Measurements from ENCODE around the gene ATP5PO. TPM values are rescaled to one million over a fixed set of nuclear protein-coding genes. Genes with fewer than 3 reads are reported as not detected.

The ATP5PO gene
- total and polyA plus RNA-seq, 2 of the 13 experiments (the other 11 are each of a cell fraction or from before 2014, with no cell fraction given), result 256 to 297 TPM

DNA sequence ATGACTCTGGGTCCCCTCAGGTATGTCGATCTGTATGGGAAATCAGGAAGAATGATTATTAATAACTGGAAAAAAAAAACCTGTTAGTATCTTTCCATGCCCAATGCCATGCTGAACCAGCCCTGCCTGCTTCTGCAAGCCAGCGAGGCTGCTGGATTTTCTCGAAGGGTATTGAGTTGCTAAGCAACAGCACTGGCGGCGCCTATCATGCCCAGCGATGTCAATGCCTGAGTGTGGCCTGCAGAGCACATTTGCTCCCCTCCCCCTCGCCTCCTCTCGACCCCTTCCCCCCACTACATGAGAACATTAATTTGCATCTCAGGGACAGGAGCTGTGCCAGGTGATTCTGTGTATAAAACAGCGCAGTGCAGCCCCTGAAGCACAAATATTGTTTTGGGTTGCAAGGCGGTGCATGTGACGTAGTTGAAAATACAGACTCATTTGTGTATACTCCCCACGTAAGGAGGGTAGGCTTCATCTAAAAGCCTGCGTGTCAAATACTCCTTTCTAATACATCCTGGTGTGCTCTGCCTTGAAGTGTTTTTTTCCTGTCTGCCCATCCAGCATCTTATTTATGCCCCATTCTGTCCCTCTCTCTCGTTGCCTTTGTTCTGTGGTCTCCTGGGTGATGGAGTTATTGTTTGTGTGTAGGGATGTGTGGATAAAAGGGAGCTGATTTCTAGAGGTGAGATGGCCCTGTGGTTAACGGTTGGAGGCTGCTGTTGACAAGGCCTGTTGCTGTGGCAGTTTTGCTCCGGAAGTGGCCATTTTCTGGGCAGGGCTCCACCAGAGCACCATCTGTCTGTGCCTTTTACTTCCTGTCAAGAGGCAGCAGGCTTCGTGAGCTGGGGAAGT is 32.7 kb upstream of the ATP5PO start (continued):
- TF ChIP-seq, protein P1, sequence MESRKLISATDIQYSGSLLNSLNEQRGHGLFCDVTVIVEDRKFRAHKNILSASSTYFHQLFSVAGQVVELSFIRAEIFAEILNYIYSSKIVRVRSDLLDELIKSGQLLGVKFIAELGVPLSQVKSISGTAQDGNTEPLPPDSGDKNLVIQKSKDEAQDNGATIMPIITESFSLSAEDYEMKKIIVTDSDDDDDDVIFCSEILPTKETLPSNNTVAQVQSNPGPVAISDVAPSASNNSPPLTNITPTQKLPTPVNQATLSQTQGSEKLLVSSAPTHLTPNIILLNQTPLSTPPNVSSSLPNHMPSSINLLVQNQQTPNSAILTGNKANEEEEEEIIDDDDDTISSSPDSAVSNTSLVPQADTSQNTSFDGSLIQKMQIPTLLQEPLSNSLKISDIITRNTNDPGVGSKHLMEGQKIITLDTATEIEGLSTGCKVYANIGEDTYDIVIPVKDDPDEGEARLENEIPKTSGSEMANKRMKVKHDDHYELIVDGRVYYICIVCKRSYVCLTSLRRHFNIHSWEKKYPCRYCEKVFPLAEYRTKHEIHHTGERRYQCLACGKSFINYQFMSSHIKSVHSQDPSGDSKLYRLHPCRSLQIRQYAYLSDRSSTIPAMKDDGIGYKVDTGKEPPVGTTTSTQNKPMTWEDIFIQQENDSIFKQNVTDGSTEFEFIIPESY (CRISPR knock-in tag; IDR thresholded peaks at IDR 0.05), result no peak
- TF ChIP-seq RFX5 (IDR thresholded peaks at IDR 0.05; ENCODE audit: low read depth, low read length) (no peak), ZNF326 (CRISPR knock-in tag; IDR thresholded peaks at IDR 0.05; ENCODE audit: borderline replicate concordance) (no peak), ZNF83 (CRISPR knock-in tag; IDR thresholded peaks at IDR 0.05; ENCODE audit: borderline replicate concordance) (no peak), ZNF160 (CRISPR knock-in tag; IDR thresholded peaks at IDR 0.05) (no peak), SP5 (CRISPR knock-in tag; IDR thresholded peaks at IDR 0.05; ENCODE audit: borderline replicate concordance, low read depth) (no peak)
- TF ChIP-seq, protein P2, sequence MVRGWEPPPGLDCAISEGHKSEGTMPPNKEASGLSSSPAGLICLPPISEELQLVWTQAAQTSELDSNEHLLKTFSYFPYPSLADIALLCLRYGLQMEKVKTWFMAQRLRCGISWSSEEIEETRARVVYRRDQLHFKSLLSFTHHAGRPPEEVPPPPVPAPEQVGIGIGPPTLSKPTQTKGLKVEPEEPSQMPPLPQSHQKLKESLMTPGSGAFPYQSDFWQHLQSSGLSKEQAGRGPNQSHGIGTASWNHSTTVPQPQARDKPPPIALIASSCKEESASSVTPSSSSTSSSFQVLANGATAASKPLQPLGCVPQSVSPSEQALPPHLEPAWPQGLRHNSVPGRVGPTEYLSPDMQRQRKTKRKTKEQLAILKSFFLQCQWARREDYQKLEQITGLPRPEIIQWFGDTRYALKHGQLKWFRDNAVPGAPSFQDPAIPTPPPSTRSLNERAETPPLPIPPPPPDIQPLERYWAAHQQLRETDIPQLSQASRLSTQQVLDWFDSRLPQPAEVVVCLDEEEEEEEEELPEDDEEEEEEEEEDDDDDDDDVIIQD (CRISPR knock-in tag; IDR thresholded peaks at IDR 0.05; ENCODE audit: low read depth), result no peak

DNA sequence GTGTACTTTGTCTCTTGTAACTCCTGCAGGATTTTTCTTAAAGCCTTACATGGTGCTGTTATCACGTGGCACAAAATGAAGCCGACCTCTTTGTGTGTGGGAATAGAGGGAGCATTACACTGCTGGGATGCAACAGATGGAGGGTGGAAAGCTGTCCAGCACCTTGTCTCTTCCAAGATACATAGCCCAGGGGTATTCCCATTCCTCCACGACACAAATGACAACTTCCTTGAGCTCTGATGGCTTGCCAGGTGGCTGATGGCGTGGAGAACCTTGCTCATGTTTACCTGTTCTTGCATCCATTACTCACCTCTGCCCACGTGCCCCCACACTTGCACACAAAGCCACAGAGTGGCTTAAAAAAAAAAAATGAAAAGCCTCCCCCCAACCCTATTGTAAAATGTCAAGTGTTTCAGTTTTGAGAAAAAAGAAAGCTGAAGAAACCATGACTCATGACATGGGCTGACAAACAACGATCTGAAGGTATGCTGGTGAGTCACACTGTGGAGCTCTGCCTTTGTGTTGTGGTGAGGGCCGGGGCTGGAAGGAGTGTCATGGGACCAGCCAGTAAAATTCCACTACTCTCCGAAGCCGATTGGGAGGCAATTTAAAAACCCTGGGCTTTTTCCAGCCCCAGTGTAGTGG is 32.0 kb upstream of the ATP5PO start:
- FAIRE-seq (peak; percentile 89), DNase-seq (ENCODE audit: low spot score) (peak; percentile 94), ATAC-seq (peak; percentile 97)
- CTCF ChIA-PET (ENCODE audit: low intra/inter-chr PET ratio, low total read pairs), result no interaction called here
- H3K4me3 ChIP-seq (replicated peaks in 1 of 3; ENCODE audit: insufficient read depth in 1 of 3, low read depth in 2 of 3, low read length in 3 of 3), result peak overlapping the region; percentile 9 to 47 (median 12); a peak in 4 of 6 replicates
- H3K4me1 ChIP-seq (ENCODE audit: insufficient read depth, low read length), result peaks cover 29% of the 10 kb centered on the region
- peak overlapping the region; percentile 50 for H3K9ac ChIP-seq (ENCODE audit: insufficient read depth, low read depth, low read length)
- H3K9me3 ChIP-seq (ENCODE audit: low read length), result no peaks in the 10 kb centered on the region
- TSS peak; percentile 84 for BruUV-seq (replicated peaks)
- no peaks in the 10 kb centered on the region for H3K27me3 ChIP-seq (ENCODE audit: control insufficient read depth in 1 of 2, insufficient read depth in 2 of 2, low read length in 2 of 2)
- H2AFZ ChIP-seq (ENCODE audit: low read length), result peak overlapping the region; percentile 23
- intact Hi-C loops (cut with micrococcal nuclease; ENCODE audit: unreplicated experiment), result no loop called here
- WGBS (ENCODE audit: low lambda C conversion rate), result 9% methylated on average over 9 of the region's 9 CpGs
- POLR2A ChIA-PET, result interaction anchor here (0.8 to 1.1 kb wide), 6 partner anchors 10 to 32 kb away, joined by 3 to 5 read pairs (median 3); no protein-coding TSS in a partner anchor
- H3K4me2 ChIP-seq (ENCODE audit: low read depth, low read length), result peak overlapping the region; percentile 78
- H3K79me2 ChIP-seq (ENCODE audit: insufficient read depth, low read length), result no peaks in the 10 kb centered on the region
- H3K27ac ChIP-seq (ENCODE audit: extremely low read length, insufficient read depth, low read length), result peak overlapping the region; percentile 47
- no peaks in the 10 kb centered on the region for H3K36me3 ChIP-seq (replicated peaks in 1 of 2; ENCODE audit: control insufficient read depth in 1 of 2, insufficient read depth in 2 of 2, low read length in 2 of 2)
- in situ Hi-C loops (cut with HindIII; ENCODE audit: extremely low pct_ligation_motif_present, low pct_unique_long_range_greater_than_20kb), result no loop called here
- no peaks in the 10 kb centered on the region for H4K20me1 ChIP-seq (ENCODE audit: insufficient read depth, low read length)
- TF ChIP-seq RBFOX2 (IDR thresholded peaks at IDR 0.05; ENCODE audit: low read depth, low read length) (peak; percentile 27; the same call in 1 of the 2 replicates), PHF5A (CRISPR knock-in tag; IDR thresholded peaks at IDR 0.05; ENCODE audit: low read depth, unreplicated experiment) (no peak), ZSCAN21 (CRISPR knock-in tag; IDR thresholded peaks at IDR 0.05; ENCODE audit: borderline replicate concordance) (no peak), PHF8 (CRISPR knock-in tag; IDR thresholded peaks at IDR 0.05) (no peak), IRF2 (CRISPR knock-in tag; IDR thresholded peaks at IDR 0.05) (peak; percentile 30; the same call in 1 of the 2 replicates), EP300 (IDR thresholded peaks at IDR 0.05; ENCODE audit: low read depth in 2 of 2, low read length in 2 of 2) (peak in 1 of 2 experiments; percentile 77; a peak in 2 of 4 replicates), EP300 (CRISPR knock-in tag; IDR thresholded peaks at IDR 0.05; ENCODE audit: borderline replicate concordance) (no peak)
- TF ChIP-seq, protein P3, sequence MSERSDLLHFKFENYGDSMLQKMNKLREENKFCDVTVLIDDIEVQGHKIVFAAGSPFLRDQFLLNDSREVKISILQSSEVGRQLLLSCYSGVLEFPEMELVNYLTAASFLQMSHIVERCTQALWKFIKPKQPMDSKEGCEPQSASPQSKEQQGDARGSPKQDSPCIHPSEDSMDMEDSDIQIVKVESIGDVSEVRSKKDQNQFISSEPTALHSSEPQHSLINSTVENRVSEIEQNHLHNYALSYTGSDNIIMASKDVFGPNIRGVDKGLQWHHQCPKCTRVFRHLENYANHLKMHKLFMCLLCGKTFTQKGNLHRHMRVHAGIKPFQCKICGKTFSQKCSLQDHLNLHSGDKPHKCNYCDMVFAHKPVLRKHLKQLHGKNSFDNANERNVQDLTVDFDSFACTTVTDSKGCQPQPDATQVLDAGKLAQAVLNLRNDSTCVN (CRISPR knock-in tag; IDR thresholded peaks at IDR 0.05; ENCODE audit: borderline replicate concordance), result peak; percentile 14; the same call in 1 of the 2 replicates
